Natural killer cell (primary cell): Measurements from ENCODE around the gene SOSTDC1. TPM values are rescaled to one million over a fixed set of nuclear protein-coding genes. Genes with fewer than 3 reads are reported as not detected.
"Not testable (repeated sequence)": the region's sequence is repeated elsewhere in the genome, so short reads cannot be mapped to it uniquely, and the experiment has no call there.

Experiments
- ATAC-seq, 3 donors: fragments of 150-1000 bp in 2 of 3; fragments of 200-7000 bp in 1 of 3; cut with Tn5 transposase; 1 replicate in 1 of 3; 2 replicates in 2 of 3; pipeline ENCODE4 v1.10.0; 2021; ENCODE audit warnings: mild to moderate bottlenecking in 2 of 3, moderate library complexity in 2 of 3
- DNase-seq, 2 donors: peaks; one replicate each; pipeline versions ENCODE4 v3.0.0 to v3.0.0-alpha.2; 2013 to 2021; ENCODE audit warnings: mixed read lengths in 1 of 2
- H3K27ac ChIP-seq: one replicate; pipeline ENCODE4 v1.5.1; 2013; ENCODE audit warnings: mild to moderate bottlenecking, low read length
- H3K27me3 ChIP-seq: one replicate; pipeline ENCODE4 v1.6.1; 2013; ENCODE audit warnings: low read length; ENCODE audit not compliant: control insufficient read depth, insufficient read depth
- H3K36me3 ChIP-seq: one replicate; pipeline ENCODE4 v1.6.1; 2013; ENCODE audit warnings: low read length; ENCODE audit not compliant: control insufficient read depth, insufficient read depth
- H3K4me1 ChIP-seq: one replicate; pipeline ENCODE4 v1.6.1; 2013; ENCODE audit warnings: low read length; ENCODE audit not compliant: control insufficient read depth, insufficient read depth
- H3K4me3 ChIP-seq: one replicate; pipeline ENCODE4 v1.5.1; 2013; ENCODE audit warnings: low read length
- H3K9me3 ChIP-seq: one replicate; pipeline ENCODE4 v1.6.1; 2013; ENCODE audit warnings: low read length; ENCODE audit not compliant: control insufficient read depth, insufficient read depth
- H3K27ac Mint-ChIP-seq, 2 donors: one replicate each; pipeline ENCODE4 v1.8.0; 2022; ENCODE audit warnings: mild to moderate bottlenecking in 2 of 2, mixed read lengths in 2 of 2, moderate library complexity in 1 of 2
- H3K27me3 Mint-ChIP-seq, 2 donors: one replicate each; pipeline ENCODE4 v1.8.0; 2022; ENCODE audit warnings: low read depth in 2 of 2, mixed read lengths in 2 of 2
- H3K36me3 Mint-ChIP-seq: one replicate; pipeline ENCODE4 v1.8.0; 2022; ENCODE audit warnings: mixed read lengths
- H3K4me1 Mint-ChIP-seq, 2 donors: one replicate each; pipeline ENCODE4 v1.8.0; 2022; ENCODE audit warnings: mixed read lengths in 2 of 2
- H3K4me3 Mint-ChIP-seq: one replicate; pipeline ENCODE4 v1.8.0; 2022; ENCODE audit warnings: mild to moderate bottlenecking, moderate library complexity, mixed read lengths
- H3K9me3 Mint-ChIP-seq, 2 donors: one replicate each; pipeline ENCODE4 v1.8.0; 2022; ENCODE audit warnings: mixed read lengths in 2 of 2
- WGBS: methylation state at CpG from one replicate; pipeline ENCODE4 v1.1.7; 2013; ENCODE audit warnings: missing lambda C conversion rate; ENCODE audit not compliant: insufficient coverage; 5-methylcytosine and 5-hydroxymethylcytosine counted together
- intact Hi-C: fragments of 100-400 bp; cut with micrococcal nuclease; formaldehyde crosslinking; loops from one replicate; pipeline ENCODE4 v1.14.2; 2022
- total RNA-seq, 4 donors: library from RNA; stranded (reverse); fragments of 120-200 nt in 1 of 4; gene quantifications; one replicate each; pipeline versions ENCODE4 v1.2.3 to v1.2.4, GENCODE V29; 2013 to 2022
- TF ChIP-seq, protein P1 (sequence below): fragments of 200-600 bp; IDR thresholded peaks from one replicate; pipeline ENCODE4 v1.8.0; 2022; ENCODE audit warnings: antibody characterized with exemption

SOSTDC1 gene
- total RNA-seq, 3 donors from 2014 or later (not counting 1 experiment from before 2014, with no cell fraction given), result not detected

DNA sequence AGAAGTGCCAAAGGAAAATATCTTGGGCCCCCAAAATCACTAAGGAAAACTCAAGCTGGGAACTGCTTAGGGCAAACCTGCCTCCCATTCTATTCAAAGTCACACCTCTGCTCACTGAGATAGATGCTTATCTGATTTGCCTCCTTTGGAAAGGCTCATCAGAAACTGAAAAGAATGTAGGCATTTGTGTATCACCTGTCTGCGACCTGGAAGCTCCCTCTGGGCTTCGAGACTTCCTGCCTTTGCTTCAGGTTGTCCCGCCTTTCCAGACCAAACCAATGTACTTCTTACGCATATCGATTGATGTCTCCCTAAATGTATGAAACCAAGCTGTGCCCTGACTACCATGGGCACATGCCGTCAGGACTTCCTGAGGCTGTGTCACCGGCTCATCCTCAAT lies 46.6 kb upstream of the SOSTDC1 start:
- Mint-ChIP-seq H3K27ac (no peak overlapping the region), H3K27me3 (peaks cover 0 to 3% of the 10 kb centered on the region in 2 donors), H3K4me3 (no peak overlapping the region), H3K9me3 (peaks cover 2 to 5% of the 10 kb centered on the region in 2 donors), H3K4me1 (no peaks in the 10 kb centered on the region), H3K36me3 (no peaks in the 10 kb centered on the region)
- TF ChIP-seq, protein P1, sequence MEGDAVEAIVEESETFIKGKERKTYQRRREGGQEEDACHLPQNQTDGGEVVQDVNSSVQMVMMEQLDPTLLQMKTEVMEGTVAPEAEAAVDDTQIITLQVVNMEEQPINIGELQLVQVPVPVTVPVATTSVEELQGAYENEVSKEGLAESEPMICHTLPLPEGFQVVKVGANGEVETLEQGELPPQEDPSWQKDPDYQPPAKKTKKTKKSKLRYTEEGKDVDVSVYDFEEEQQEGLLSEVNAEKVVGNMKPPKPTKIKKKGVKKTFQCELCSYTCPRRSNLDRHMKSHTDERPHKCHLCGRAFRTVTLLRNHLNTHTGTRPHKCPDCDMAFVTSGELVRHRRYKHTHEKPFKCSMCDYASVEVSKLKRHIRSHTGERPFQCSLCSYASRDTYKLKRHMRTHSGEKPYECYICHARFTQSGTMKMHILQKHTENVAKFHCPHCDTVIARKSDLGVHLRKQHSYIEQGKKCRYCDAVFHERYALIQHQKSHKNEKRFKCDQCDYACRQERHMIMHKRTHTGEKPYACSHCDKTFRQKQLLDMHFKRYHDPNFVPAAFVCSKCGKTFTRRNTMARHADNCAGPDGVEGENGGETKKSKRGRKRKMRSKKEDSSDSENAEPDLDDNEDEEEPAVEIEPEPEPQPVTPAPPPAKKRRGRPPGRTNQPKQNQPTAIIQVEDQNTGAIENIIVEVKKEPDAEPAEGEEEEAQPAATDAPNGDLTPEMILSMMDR, result no peak
- Histone ChIP-seq H3K4me1 (no peaks in the 10 kb centered on the region), H3K27me3 (no peaks in the 10 kb centered on the region), H3K4me3 (no peak overlapping the region), H3K9me3 (no peaks in the 10 kb centered on the region), H3K27ac (no peak overlapping the region), H3K36me3 (no peaks in the 10 kb centered on the region)
- ATAC-seq (no peak), DNase-seq (no peak)
- intact Hi-C loops, result no loop called here
- 95% methylated on average over 7 of the region's 7 CpGs for WGBS

DNA sequence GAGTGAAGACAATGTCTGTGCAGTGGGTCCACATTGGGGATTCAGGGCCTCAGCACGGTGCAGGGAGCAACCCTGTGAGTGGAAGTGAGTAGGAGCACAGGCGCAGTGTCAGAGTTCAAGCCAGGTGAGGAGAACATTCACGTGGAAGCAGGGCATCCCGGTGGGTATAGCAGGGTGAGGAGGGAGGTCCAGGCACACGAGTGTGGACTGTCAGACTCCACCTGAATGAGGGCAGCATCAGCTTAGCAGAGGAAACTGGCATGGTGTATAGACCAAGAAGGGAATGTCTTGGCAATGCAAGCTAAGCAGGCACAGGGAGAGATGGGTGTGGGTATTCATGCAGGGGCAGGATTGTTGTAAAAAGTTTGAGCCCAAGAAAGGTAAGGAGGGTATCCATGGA lies 45.8 kb upstream of the SOSTDC1 start:
- ATAC-seq (no peak), DNase-seq (no peak)
- TF ChIP-seq, protein P1, result no peak
- Histone ChIP-seq H3K27ac (no peak overlapping the region), H3K4me3 (no peak overlapping the region), H3K9me3 (no peaks in the 10 kb centered on the region), H3K27me3 (no peaks in the 10 kb centered on the region), H3K36me3 (no peaks in the 10 kb centered on the region), H3K4me1 (no peaks in the 10 kb centered on the region)
- intact Hi-C loops, result no loop called here
- Mint-ChIP-seq H3K27me3 (peaks cover 0 to 3% of the 10 kb centered on the region in 2 donors), H3K9me3 (peaks cover 2% of the 10 kb centered on the region in 2 donors), H3K36me3 (no peaks in the 10 kb centered on the region), H3K4me3 (no peak overlapping the region), H3K4me1 (no peaks in the 10 kb centered on the region), H3K27ac (no peak overlapping the region)
- WGBS, result 93% methylated on average over 5 of the region's 5 CpGs

DNA sequence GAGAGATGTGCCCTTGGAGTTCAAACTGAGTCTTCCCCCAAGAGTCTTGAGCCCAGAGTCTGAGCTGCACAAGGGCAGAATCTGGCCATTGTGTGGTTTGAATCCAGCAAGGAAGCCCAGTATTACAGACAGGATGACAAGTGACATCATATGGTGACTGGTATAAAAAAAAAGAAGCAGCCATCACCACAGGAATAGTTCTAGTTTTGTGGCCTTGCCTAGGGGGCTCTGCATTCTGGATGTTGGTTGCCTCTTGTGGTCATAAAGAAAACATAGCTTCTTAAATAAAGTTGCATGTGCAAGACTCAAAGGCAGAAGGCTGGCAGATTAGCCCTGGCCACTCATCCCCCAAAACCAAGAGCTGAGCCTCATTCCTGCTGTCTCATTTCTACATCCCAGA lies 44.3 kb upstream of the SOSTDC1 start:
- no peak overlapping the region for H3K4me3 Mint-ChIP-seq
- intact Hi-C loops, result no loop called here

DNA sequence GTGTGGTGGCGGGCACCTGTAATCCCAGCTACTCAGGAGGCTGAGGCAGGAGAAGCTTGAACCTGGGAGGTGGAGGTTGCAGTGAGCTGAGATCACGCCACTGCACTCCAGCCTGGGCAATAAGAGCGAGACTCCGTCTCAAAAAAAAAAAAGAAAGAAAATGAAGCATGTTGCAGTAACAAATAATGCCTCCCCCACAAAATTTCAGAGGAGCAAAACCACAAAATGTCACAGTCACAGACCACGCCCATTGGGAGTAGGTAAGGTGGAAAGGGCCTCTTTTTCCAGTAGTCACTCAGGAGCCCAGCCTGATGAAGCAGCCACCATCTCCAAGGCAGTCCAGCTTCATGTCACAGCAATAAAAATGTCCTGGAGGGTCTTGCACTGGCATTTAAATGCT lies 40.9 kb upstream of the SOSTDC1 start:
- H3K36me3 Mint-ChIP-seq, DNase-seq, H3K4me3 ChIP-seq, H3K36me3 ChIP-seq, H3K9me3 ChIP-seq, H3K4me3 Mint-ChIP-seq, H3K9me3 Mint-ChIP-seq, H3K4me1 ChIP-seq, H3K27me3 ChIP-seq, H3K27me3 Mint-ChIP-seq, H3K4me1 Mint-ChIP-seq, H3K27ac Mint-ChIP-seq, ATAC-seq, H3K27ac ChIP-seq, intact Hi-C loops: not testable (repeated sequence)
- WGBS, result 88% methylated on average over 2 of the region's 5 CpGs

More for the DNA sequence above, 44.3 kb upstream of the SOSTDC1 start:
- Mint-ChIP-seq H3K27me3 (peaks cover 0 to 3% of the 10 kb centered on the region in 2 donors), H3K9me3 (peaks cover 2% of the 10 kb centered on the region in 2 donors), H3K27ac (no peak overlapping the region), H3K36me3 (no peaks in the 10 kb centered on the region), H3K4me1 (no peaks in the 10 kb centered on the region)
- Histone ChIP-seq H3K27ac (no peak overlapping the region), H3K9me3 (no peaks in the 10 kb centered on the region), H3K36me3 (no peaks in the 10 kb centered on the region), H3K4me1 (no peaks in the 10 kb centered on the region), H3K4me3 (no peak overlapping the region), H3K27me3 (peaks cover 2% of the 10 kb centered on the region)
- ATAC-seq (no peak), DNase-seq (no peak)
- TF ChIP-seq, protein P1, result no peak
